BE2C (cell line): Measurements from ENCODE around the gene MAPK10.

Experiments used
- DNase-seq: peaks from one replicate; pipeline ENCODE4 v3.0.0-alpha.2; 2020
- H3K27me3 ChIP-seq: fragments of 250-450 bp; sonication (Bioruptor Pico); 2 replicates; pipeline ENCODE4 v1.5.1; 2020; ENCODE audit warnings: mild to moderate bottlenecking
- H3K36me3 ChIP-seq: fragments of 250-450 bp; sonication (Bioruptor Pico); 2 replicates; pipeline ENCODE4 v1.5.1; 2020; ENCODE audit warnings: mild to moderate bottlenecking
- H3K4me1 ChIP-seq: fragments of 250-450 bp; sonication (Bioruptor Pico); 2 replicates; pipeline ENCODE4 v1.5.1; 2020
- H3K4me3 ChIP-seq: 2 replicates; pipeline ENCODE4 v1.5.1; 2011; ENCODE audit warnings: low read depth, low read length
- H3K9me3 ChIP-seq: fragments of 250-450 bp; sonication (Bioruptor Pico); 2 replicates; pipeline ENCODE4 v1.5.1; 2020
- CTCF ChIP-seq: IDR thresholded peaks from 2 replicates; pipeline ENCODE4 v1.5.1; 2012; ENCODE audit warnings: mild to moderate bottlenecking, low read depth, low read length

Gene MAPK10

DNA sequence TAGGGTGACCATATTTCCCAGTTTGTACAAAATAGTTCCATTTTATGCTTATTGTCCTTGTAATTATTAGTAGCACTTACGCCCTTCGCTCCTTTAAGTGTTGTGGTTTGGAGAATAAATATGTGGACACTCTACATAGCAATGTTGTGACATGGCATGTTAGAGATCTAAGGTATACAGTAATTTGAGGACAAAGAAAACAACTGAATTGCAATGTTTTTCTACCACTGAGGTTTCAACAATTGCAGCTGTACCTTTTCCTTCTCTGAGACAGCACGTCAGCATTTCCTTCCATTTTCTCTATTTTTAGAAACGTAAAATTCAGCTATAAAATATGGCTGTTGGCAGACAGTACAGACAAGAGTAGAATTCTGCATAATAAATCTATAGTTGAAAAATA lies 323.1 kb downstream of the MAPK10 start:
- Histone ChIP-seq H3K9me3 (no peaks in the 10 kb centered on the region; the same call in 1 of the 2 replicates), H3K4me3 (no peak overlapping the region), H3K27me3 (no peaks in the 10 kb centered on the region), H3K4me1 (peaks cover 3% of the 10 kb centered on the region; the same call in 1 of the 2 replicates), H3K36me3 (no peaks in the 10 kb centered on the region)
- no peak for TF ChIP-seq CTCF
- DNase-seq = no peak

GRCh38 chr4:86035688-86036087 lies 324.2 kb downstream of the MAPK10 start:
- no peak for TF ChIP-seq CTCF
- Histone ChIP-seq H3K27me3 (no peaks in the 10 kb centered on the region), H3K36me3 (no peaks in the 10 kb centered on the region), H3K4me1 (peaks cover 3% of the 10 kb centered on the region; the same call in 1 of the 2 replicates), H3K9me3 (no peaks in the 10 kb centered on the region), H3K4me3 (no peak overlapping the region)
- no peak for DNase-seq

DNA sequence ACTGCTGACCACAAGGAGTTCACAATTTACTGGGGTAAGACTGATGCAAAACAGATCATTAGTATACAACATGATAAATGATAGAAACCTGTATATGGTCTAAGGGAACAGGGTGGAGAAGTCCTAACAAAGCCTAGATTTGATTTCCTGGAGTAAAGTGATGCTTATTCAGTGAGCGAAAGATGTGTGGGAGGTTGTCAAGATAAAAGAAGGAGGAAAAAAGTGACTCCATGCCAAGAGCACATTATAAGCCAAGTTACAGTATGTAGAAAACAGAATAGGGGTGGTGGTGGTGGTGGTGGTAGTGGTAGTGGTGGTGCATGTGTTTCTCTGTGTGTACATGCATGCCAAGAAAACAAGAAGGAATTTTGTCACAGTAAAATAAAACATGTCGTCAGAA lies 325.2 kb downstream of the MAPK10 start:
- Histone ChIP-seq H3K9me3 (no peaks in the 10 kb centered on the region), H3K36me3 (no peaks in the 10 kb centered on the region), H3K27me3 (no peaks in the 10 kb centered on the region), H3K4me1 (peaks cover 3% of the 10 kb centered on the region; the same call in 1 of the 2 replicates), H3K4me3 (no peak overlapping the region)
- TF ChIP-seq CTCF = no peak
- DNase-seq = no peak

DNA sequence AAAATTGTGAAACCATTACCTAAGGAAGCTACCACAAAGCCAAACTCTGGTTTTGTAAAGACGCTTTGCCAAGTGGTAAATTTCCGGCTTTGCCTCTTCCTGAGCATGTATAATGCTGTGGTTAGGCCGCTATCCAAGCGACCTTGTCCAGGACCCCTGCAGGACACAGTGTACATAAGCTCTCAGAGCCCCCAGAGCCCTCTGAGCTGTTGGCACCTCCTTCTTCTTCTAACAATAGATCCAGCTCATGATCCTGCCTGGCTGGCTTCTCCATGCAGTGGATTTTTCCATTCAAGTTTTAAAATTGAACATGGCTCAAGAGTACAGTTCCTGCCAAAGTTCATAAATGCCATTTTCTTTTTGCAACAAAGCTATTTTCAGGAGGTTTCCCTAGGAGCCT lies 326.7 kb downstream of the MAPK10 start:
- H3K4me1 ChIP-seq = peaks cover 3% of the 10 kb centered on the region; the same call in 1 of the 2 replicates
- TF ChIP-seq CTCF = no peak
- no peaks in the 10 kb centered on the region for H3K9me3 ChIP-seq
- no peak overlapping the region for H3K4me3 ChIP-seq
- no peaks in the 10 kb centered on the region for H3K36me3 ChIP-seq
- no peaks in the 10 kb centered on the region for H3K27me3 ChIP-seq
- no peak for DNase-seq

GRCh38 chr4:86032476-86033022 lies 327.3 kb downstream of the MAPK10 start:
- Histone ChIP-seq H3K4me1 (peaks cover 3% of the 10 kb centered on the region; the same call in 1 of the 2 replicates), H3K36me3 (no peaks in the 10 kb centered on the region), H3K4me3 (no peak overlapping the region), H3K9me3 (no peaks in the 10 kb centered on the region), H3K27me3 (no peaks in the 10 kb centered on the region)
- DNase-seq = peak; percentile 35
- no peak for TF ChIP-seq CTCF

DNA sequence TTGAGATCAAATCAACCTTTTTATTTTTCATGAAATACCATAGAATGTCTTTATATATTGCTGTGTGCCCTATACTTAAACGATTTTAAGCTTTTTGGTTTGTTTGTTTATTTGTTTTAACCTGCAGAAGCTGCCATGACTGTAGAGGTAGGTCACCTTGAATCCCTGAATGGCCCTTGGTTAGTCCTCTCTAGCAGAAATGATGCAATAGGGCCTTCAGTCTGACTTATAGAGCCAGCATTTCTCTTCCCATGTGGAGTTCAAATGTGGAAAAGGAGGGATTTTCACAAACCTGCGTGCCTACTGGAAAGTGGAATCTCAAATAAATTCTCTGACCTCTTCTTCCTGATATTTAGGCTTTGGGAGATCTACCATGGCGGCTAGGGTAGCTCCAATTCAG lies 327.9 kb downstream of the MAPK10 start:
- no peak for TF ChIP-seq CTCF
- H3K4me3 ChIP-seq = no peak overlapping the region

More for the DNA sequence above, 327.9 kb downstream of the MAPK10 start:
- peaks cover 3% of the 10 kb centered on the region; the same call in 1 of the 2 replicates for H3K4me1 ChIP-seq
- DNase-seq = no peak
- H3K9me3 ChIP-seq = no peaks in the 10 kb centered on the region
- H3K36me3 ChIP-seq = no peaks in the 10 kb centered on the region
- no peaks in the 10 kb centered on the region for H3K27me3 ChIP-seq
